HG03095 (cell line): ENCODE data around the gene ERMP1.
A peak's percentile ranks its signal among the peaks of the same experiment; 100 is the strongest.
"Not testable (repeated sequence)": the region's sequence is repeated elsewhere in the genome, so short reads cannot be mapped to it uniquely, and the experiment has no call there.

Source experiments
- ATAC-seq: cut with Tn5 transposase; IDR thresholded peaks from one replicate; pipeline ENCODE4 v1.9.1; 2021; ENCODE audit warnings: moderate library complexity; ENCODE audit not compliant: unreplicated experiment

The ERMP1 gene

DNA sequence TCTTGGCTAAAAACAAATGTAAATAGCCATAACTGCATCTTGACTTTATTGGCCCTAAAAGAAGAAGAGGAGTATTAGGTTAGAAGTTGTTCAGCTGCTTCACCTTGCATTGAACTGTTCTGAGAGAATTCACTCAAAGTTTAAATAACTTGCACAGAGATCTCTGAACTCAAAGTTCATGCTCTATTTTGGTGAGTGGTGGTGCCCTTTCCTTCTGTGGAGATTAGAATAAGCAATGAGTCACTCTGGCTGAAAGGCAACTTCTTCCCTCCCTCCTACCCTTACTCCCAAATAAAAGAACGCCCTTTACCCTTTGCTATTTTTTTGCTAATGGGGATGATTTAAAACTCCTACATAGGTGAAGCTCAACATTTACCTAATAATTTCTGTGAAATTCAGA is 48.9 kb downstream of the ERMP1 start:
- no peak for ATAC-seq

- ATAC-seq: not testable (repeated sequence)
These were observed 49.5 kb downstream of the ERMP1 start for GRCh38 chr9:5783420-5783819.

- not testable (repeated sequence) for ATAC-seq
These were observed 53.2 kb downstream of the ERMP1 start for GRCh38 chr9:5779705-5780218.

- ATAC-seq: no peak
These were observed 54.1 kb downstream of the ERMP1 start for GRCh38 chr9:5778805-5779204.

DNA sequence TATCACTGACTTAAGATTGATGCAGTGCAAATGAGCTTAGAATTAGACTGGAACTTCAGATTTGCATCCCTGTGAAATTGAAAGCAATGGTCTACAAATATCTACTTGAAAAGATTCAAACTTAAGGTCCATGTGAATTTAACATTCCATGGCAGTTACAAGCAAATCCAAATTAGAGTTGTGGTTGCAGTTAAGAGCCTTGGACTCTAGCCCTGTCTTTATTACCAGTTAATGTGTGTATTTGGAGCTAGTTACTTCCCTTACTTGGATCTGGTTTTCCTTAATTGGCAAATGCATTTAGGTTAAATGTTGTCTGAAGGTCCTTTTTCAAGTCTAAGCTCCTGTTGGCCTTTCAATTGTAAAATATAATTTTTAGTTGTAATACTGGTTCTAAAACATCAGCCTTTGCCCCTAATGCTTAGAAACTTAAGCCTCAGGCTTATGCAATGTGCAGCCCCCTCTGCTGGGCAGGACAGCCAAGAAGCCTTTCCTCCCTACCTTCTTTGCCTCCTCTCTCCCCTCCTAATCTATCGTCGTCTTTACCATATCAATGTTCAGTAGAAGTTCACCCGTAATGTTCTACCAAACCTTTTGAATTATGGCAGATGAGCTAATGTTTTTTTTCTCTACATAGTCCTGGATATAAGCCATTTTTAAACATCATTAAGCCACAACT is 59.5 kb downstream of the ERMP1 start:
- no peak for ATAC-seq

GRCh38 chr9:5767968-5768932 is 64.7 kb downstream of the ERMP1 start:
- peak; percentile 48 for ATAC-seq

DNA sequence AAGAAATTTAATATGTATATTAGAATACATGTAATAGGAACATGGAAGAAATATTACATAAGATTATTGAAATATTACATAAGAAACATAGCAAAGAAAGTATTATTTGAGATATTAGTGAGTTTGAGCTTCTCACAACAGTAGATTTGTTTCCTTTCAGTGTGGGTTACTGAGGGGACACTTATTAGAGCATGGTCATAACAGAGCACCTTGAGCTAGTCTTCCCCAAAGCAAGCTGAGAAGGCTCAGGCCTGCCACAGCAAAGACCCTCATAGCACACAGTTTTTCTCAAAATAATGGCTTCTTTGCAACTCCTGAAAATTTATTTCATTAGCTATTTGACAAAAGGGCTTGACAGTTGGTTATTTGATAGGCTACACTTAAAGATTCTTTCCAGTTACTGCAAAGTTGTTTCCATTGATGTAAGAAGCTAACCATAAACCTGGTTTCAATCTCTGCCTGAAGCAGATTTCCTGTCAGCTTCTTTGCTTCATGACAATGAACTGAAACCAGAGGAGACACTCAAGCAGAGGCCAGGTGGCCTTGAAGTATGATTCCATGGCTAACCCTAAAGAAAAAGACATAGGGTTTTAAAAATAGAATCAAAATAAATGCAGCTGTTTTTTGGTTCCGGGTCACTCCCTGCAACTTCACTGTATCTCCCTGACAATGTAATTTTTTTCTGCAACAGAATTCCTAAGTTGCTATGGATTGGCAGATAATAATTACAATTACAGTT is 68.6 kb downstream of the ERMP1 start:
- ATAC-seq: peak; percentile 87

GRCh38 chr9:5762421-5762820 is 70.5 kb downstream of the ERMP1 start:
- no peak for ATAC-seq

- ATAC-seq: no peak
These were observed 72.6 kb downstream of the ERMP1 start for GRCh38 chr9:5760338-5760737.

DNA sequence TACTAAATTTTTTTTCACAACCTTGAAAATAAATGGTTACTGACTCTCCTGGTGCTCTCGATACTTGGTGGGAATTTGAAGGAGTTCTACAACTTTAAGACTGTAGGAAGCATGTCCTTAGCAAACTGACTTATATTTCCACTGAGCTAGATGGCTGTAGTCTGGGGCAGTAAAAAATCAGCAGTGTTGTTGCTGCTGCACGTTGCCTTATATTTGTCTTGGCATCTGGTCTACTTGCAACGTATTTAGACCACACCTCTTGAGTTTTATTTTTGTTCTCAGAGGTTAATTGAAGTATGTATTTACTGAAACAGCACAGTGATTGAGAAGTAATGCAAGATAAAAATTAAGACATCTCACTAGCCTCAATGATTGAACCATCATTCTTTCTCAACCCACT is 76.3 kb downstream of the ERMP1 start:
- no peak for ATAC-seq

- ATAC-seq: no peak
These were observed 82.3 kb downstream of the ERMP1 start for GRCh38 chr9:5750569-5750968.

GRCh38 chr9:5749306-5749705 is 83.6 kb downstream of the ERMP1 start:
- no peak for ATAC-seq

DNA sequence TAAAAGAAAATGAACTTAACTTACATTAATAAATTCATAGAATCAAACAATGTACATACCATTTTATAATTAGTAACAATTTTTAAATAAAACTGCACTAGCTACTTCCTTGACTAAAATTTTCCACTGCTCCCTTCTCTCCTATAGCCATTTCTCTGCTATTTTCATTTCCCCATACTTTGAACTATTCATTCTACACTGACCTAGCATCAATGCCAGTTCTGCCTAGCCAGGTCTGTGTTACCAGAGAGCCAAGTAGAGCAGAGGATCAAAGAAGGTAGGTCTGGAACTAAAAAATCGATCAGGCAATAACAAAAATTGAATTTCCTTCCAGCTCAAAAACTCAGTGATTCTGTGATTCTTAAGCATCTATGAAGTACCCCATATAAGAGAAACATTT is 84.5 kb downstream of the ERMP1 start:
- ATAC-seq: no peak

GRCh38 chr9:5743109-5743508 is 89.8 kb downstream of the ERMP1 start:
- no peak for ATAC-seq

- no peak for ATAC-seq
These were observed 96.2 kb downstream of the ERMP1 start for GRCh38 chr9:5736563-5737346.

- ATAC-seq: no peak
These were observed 97.8 kb downstream of the ERMP1 start for GRCh38 chr9:5735072-5735471.
